RWPE2 (cell line): Measurements from ENCODE around the gene ZNF532.
A peak's percentile ranks its signal among the peaks of the same experiment; 100 is the strongest.

Experiments
- ATAC-seq: fragments of 200-7000 bp; cut with Tn5 transposase; 3 replicates; pipeline ENCODE4 v1.9.1; 2021; ENCODE audit warnings: low read depth
- DNase-seq: peaks from one replicate; pipeline ENCODE4 v3.0.0-alpha.2; 2020; ENCODE audit warnings: low spot score
- H3K27ac ChIP-seq: fragments of 450-650 bp; 2 replicates; pipeline ENCODE4 v1.5.1; 2017; ENCODE audit warnings: mild to moderate bottlenecking; ENCODE audit not compliant: poor library complexity, severe bottlenecking
- H3K27me3 ChIP-seq: fragments of 250-450 bp; sonication (Bioruptor Pico); 2 replicates; pipeline ENCODE4 v1.5.1; 2021; ENCODE audit warnings: mild to moderate bottlenecking, moderate library complexity; ENCODE audit not compliant: insufficient read depth, poor library complexity, severe bottlenecking
- H3K36me3 ChIP-seq: fragments of 250-450 bp; sonication (Bioruptor Pico); 2 replicates; pipeline ENCODE4 v1.5.1; 2020; ENCODE audit warnings: low read depth, mild to moderate bottlenecking, moderate library complexity
- H3K4me1 ChIP-seq: fragments of 250-450 bp; sonication (Bioruptor Pico); 2 replicates; pipeline ENCODE4 v1.5.1; 2021; ENCODE audit warnings: mild to moderate bottlenecking, moderate library complexity; ENCODE audit not compliant: insufficient read depth, poor library complexity, severe bottlenecking
- H3K4me3 ChIP-seq: fragments of 250-450 bp; sonication (Bioruptor Pico); 2 replicates; pipeline ENCODE4 v1.5.1; 2021; ENCODE audit warnings: mild to moderate bottlenecking, moderate library complexity; ENCODE audit not compliant: severe bottlenecking
- H3K9me3 ChIP-seq: fragments of 250-450 bp; sonication (Bioruptor Pico); 2 replicates; pipeline ENCODE4 v1.5.1; 2021; ENCODE audit warnings: mild to moderate bottlenecking, moderate library complexity; ENCODE audit not compliant: severe bottlenecking
- TF ChIP-seq, protein P1 (sequence below): fragments of 450-650 bp; IDR thresholded peaks from one replicate; pipeline ENCODE4 v1.5.1; 2017; ENCODE audit warnings: mild to moderate bottlenecking, moderate library complexity; ENCODE audit not compliant: poor library complexity, severe bottlenecking

Gene ZNF532

DNA sequence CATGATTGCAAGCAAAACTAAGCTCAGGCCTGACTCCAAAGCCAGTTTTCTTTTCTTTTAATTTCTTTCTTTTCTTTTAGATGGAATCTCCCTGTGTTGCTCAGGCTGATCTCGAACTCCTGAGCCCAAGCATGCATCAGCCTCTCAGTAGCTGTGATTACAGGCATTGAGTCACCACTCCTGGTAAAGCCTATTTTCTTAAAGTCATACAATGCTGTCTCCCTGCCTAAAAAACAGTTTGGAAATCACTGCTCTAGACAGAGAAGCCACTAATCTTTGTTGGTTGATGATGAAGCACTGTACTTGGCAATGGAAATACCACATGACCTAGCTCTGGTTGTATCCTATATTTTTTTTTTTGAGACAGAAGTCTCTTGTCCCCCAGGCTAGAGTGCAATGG, 33.1 kb upstream of the ZNF532 start:
- no peak overlapping the region for H3K4me3 ChIP-seq
- no peaks in the 10 kb centered on the region for H3K27me3 ChIP-seq
- ATAC-seq = peak; percentile 50; the same call in 2 of the 3 replicates
- no peak overlapping the region for H3K27ac ChIP-seq
- TF ChIP-seq, protein P1, sequence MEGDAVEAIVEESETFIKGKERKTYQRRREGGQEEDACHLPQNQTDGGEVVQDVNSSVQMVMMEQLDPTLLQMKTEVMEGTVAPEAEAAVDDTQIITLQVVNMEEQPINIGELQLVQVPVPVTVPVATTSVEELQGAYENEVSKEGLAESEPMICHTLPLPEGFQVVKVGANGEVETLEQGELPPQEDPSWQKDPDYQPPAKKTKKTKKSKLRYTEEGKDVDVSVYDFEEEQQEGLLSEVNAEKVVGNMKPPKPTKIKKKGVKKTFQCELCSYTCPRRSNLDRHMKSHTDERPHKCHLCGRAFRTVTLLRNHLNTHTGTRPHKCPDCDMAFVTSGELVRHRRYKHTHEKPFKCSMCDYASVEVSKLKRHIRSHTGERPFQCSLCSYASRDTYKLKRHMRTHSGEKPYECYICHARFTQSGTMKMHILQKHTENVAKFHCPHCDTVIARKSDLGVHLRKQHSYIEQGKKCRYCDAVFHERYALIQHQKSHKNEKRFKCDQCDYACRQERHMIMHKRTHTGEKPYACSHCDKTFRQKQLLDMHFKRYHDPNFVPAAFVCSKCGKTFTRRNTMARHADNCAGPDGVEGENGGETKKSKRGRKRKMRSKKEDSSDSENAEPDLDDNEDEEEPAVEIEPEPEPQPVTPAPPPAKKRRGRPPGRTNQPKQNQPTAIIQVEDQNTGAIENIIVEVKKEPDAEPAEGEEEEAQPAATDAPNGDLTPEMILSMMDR = no peak
- no peak for DNase-seq
- no peaks in the 10 kb centered on the region for H3K9me3 ChIP-seq
- no peaks in the 10 kb centered on the region for H3K36me3 ChIP-seq
- H3K4me1 ChIP-seq = no peaks in the 10 kb centered on the region

DNA sequence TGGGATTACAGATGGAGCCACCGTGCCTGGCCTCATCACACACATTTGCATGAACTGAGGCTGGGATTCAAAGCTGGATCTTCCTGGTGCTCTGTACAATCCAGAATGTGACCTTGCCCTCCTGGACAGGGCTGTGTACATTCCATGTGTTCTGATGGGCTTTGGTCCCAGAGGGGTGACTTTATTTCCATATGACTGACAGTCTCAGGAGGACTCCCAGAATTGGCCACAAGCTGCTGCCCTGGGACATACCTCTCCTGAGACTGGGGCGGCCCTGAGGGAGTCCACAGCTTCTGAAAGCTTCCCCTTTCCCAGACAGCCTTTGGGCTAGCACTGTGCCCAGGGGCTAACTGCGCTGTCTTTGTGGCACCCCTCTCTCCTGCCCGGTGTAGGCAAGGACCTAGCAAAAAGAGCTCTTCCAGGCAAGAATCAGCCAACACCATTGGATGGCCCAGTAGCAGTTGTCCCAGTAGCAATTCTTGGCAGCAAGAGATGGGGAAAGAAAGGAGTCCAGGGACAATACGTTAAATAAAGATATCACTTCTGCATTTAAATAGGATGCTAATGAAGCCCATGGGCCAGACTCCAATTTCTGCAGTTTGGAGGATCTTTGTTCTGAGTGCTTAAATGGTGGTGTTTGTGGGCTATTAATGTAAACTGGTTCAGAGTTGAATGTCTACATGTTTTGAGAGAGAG, 26.4 kb upstream of the ZNF532 start:
- Histone ChIP-seq H3K27me3 (no peaks in the 10 kb centered on the region), H3K9me3 (no peaks in the 10 kb centered on the region), H3K4me3 (no peak overlapping the region), H3K27ac (no peak overlapping the region), H3K36me3 (no peaks in the 10 kb centered on the region), H3K4me1 (no peaks in the 10 kb centered on the region)
- ATAC-seq (no peak), DNase-seq (no peak)
- TF ChIP-seq, protein P1 = no peak

GRCh38 chr18:58838946-58839345, 25.7 kb upstream of the ZNF532 start:
- Histone ChIP-seq H3K9me3 (no peaks in the 10 kb centered on the region), H3K4me1 (no peaks in the 10 kb centered on the region), H3K36me3 (no peaks in the 10 kb centered on the region), H3K4me3 (no peak overlapping the region), H3K27ac (no peak overlapping the region), H3K27me3 (no peaks in the 10 kb centered on the region)
- TF ChIP-seq, protein P1 = no peak
- no peak for ATAC-seq
- no peak for DNase-seq

DNA sequence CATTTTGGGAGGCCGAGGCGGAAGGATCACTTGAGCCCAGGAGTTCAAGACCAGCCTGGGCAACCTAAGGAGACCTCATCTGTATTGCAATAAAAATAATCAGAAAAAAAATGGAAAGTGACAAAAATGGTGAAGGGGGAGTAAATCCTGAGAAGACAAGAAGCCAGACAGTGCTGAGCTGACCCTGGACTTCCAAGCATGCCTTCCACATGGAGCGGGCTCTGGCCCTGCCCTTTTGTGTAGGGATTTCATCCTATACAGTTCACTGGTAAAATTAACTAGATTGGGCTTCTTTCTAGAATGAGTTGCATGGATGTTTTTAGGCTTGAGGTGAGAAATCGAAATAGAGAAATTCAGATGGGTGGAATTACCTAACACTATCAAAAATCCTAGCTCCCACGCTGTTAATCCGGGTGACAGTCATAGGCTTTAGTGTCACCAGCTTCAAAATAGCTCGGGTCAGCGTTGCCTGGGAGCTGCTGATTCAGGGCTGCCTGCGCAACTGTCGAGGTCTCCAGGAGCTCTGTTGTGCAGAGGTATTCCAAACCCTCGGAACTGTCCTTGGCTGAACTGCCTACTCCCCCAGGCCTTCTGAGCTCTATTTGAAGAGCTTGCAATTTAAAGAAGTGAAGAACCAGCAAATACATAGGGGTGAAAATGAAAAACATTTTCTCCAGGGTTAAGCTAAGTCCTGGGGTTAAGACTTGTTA, 21.5 kb upstream of the ZNF532 start:
- no peak overlapping the region for H3K27ac ChIP-seq
- DNase-seq = no peak
- no peak overlapping the region for H3K4me3 ChIP-seq
- H3K36me3 ChIP-seq = no peaks in the 10 kb centered on the region
- no peaks in the 10 kb centered on the region for H3K9me3 ChIP-seq
- no peaks in the 10 kb centered on the region for H3K27me3 ChIP-seq
- H3K4me1 ChIP-seq = no peaks in the 10 kb centered on the region
- TF ChIP-seq, protein P1 = no peak
- no peak for ATAC-seq

DNA sequence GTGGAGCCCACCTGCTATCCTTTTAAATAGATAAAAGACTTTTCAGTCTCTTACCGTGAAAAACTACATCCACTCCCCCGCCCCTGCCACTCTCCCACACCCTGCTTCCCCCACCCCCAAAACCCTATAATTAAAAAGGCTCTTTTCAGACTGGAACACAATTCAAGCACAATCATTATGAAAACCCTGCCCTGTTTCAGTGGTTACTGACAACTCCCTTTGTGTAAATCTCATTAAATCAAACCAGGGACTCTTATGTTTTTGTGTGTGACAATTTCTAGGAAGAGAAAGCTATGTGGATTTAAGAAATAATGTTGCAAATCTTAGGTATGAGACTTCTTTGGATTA, 21.0 kb upstream of the ZNF532 start:
- TF ChIP-seq, protein P1 = no peak
- Histone ChIP-seq H3K9me3 (no peaks in the 10 kb centered on the region), H3K4me1 (peaks cover under 1% of the 10 kb centered on the region), H3K27ac (no peak overlapping the region), H3K4me3 (no peak overlapping the region), H3K27me3 (no peaks in the 10 kb centered on the region), H3K36me3 (no peaks in the 10 kb centered on the region)
- no peak for ATAC-seq
- no peak for DNase-seq
